Neural cell (in vitro differentiated cells): ENCODE measurements around the gene ANKRD31. TPM values are rescaled to one million over a fixed set of nuclear protein-coding genes. Genes with fewer than 3 reads are reported as not detected.

Experiments used
- H2AFZ ChIP-seq: fragments of 200-600, 300-800 bp; sonication (generic), shearing (Covaris generic); 2 replicates; pipeline ENCODE4 v1.6.0; 2014; ENCODE audit warnings: low read depth, mild to moderate bottlenecking, antibody characterized with exemption, low read length, moderate library complexity
- H3F3A ChIP-seq: fragments of 200-600 bp; shearing (Covaris generic); 2 replicates; pipeline ENCODE4 v1.6.1; 2016; ENCODE audit warnings: mild to moderate bottlenecking, moderate library complexity, mixed read lengths, antibody characterized with exemption, low read length; ENCODE audit not compliant: insufficient read depth, poor library complexity, severe bottlenecking
- H3K27ac ChIP-seq: fragments of 200-600, 300-800 bp; sonication (generic), shearing (Covaris generic); 2 replicates; pipeline ENCODE4 v1.5.1; 2014; ENCODE audit warnings: mild to moderate bottlenecking, low read length, moderate library complexity
- H3K27me3 ChIP-seq: fragments of 300-800, 200-600 bp; sonication (generic), shearing (Covaris generic); 2 replicates; pipeline ENCODE4 v1.6.0; 2014; ENCODE audit warnings: mild to moderate bottlenecking, low read depth, low read length, moderate library complexity; ENCODE audit not compliant: insufficient read depth
- H3K36me3 ChIP-seq: fragments of 300-800, 200-600 bp; sonication (generic), shearing (Covaris generic); 2 replicates; pipeline ENCODE4 v1.5.1; 2014; ENCODE audit warnings: mild to moderate bottlenecking, antibody characterized with exemption, low read length, moderate library complexity; ENCODE audit not compliant: insufficient read depth
- H3K4me2 ChIP-seq: fragments of 300-800, 200-600 bp; sonication (generic), shearing (Covaris generic); 2 replicates; pipeline ENCODE4 v1.6.0; 2014; ENCODE audit warnings: mild to moderate bottlenecking, low read length
- H3K4me3 ChIP-seq: fragments of 300-800, 200-600 bp; sonication (generic), shearing (Covaris generic); 2 replicates; pipeline ENCODE4 v1.5.1; 2014; ENCODE audit warnings: mild to moderate bottlenecking, low read length, moderate library complexity
- H3K79me2 ChIP-seq: fragments of 200-600 bp; shearing (Covaris generic); replicated peaks from 2 replicates; pipeline ENCODE4 v1.6.0; 2014; ENCODE audit warnings: mild to moderate bottlenecking, low read length, moderate library complexity; ENCODE audit not compliant: insufficient read depth
- H3K9ac ChIP-seq: fragments of 300-800, 200-600 bp; sonication (generic), shearing (Covaris generic); 2 replicates; pipeline ENCODE4 v1.6.1; 2016; ENCODE audit warnings: mild to moderate bottlenecking, low read length, mixed read lengths
- H3K9me2 ChIP-seq: fragments of 200-600 bp; shearing (Covaris generic); 2 replicates; pipeline ENCODE4 v1.6.1; 2016; ENCODE audit warnings: mild to moderate bottlenecking, low read length, mixed read lengths; ENCODE audit not compliant: insufficient read depth
- H3K9me3 ChIP-seq: fragments of 200-600, 300-800 bp; sonication (generic), shearing (Covaris generic); 2 replicates; pipeline ENCODE4 v1.6.1; 2016; ENCODE audit warnings: mild to moderate bottlenecking, mixed run types, low read length, moderate library complexity, mixed read lengths
- H4K20me1 ChIP-seq: fragments of 200-600 bp; shearing (Covaris generic); 2 replicates; pipeline ENCODE4 v1.6.1; 2016; ENCODE audit warnings: mild to moderate bottlenecking, mixed run types; ENCODE audit not compliant: insufficient read depth
- CTCF ChIP-seq: fragments of 450-650 bp; IDR thresholded peaks from 2 replicates; pipeline ENCODE4 v1.5.1; 2014; ENCODE audit warnings: antibody characterized with exemption, mild to moderate bottlenecking, moderate library complexity; ENCODE audit not compliant: poor library complexity, severe bottlenecking
- EZH2 ChIP-seq: fragments of 200-600, 300-800 bp; shearing (Covaris generic), sonication (generic); IDR thresholded peaks from 2 replicates; pipeline ENCODE4 v1.6.1; 2014; ENCODE audit warnings: antibody characterized with exemption, low read length, borderline replicate concordance, mild to moderate bottlenecking; ENCODE audit not compliant: insufficient read depth, poor library complexity, severe bottlenecking
- POLR2AphosphoS5 ChIP-seq: IDR thresholded peaks from 2 replicates; pipeline ENCODE4 v1.6.1; 2012
- SMC3 ChIP-seq: fragments of 450-650 bp; conservative IDR thresholded peaks from 2 replicates; pipeline ENCODE4 v1.6.1; 2014; ENCODE audit warnings: antibody characterized with exemption, mild to moderate bottlenecking, moderate library complexity; ENCODE audit not compliant: poor library complexity
- polyA plus RNA-seq: library from polyadenylated mRNA; depleted of rRNA; stranded (reverse); fragments of >200 nt; gene quantifications from 2 replicates; pipeline ENCODE4 v1.2.3, GENCODE V29; 2014
- small RNA-seq, 3 experiments: library from RNA; depleted of rRNA; stranded (forward); fragments of <200 nt; gene quantifications; one replicate each; pipeline ENCODE3, GENCODE V24; 2012
- TF ChIP-seq, protein P1 (sequence below): IDR thresholded peaks from 2 replicates; pipeline ENCODE4 v1.6.1; 2012; ENCODE audit warnings: borderline replicate concordance

Gene ANKRD31
- polyA plus RNA-seq, 1 donor from 2014 or later = 0.62 TPM

- no peaks in the 10 kb centered on the region for H3F3A ChIP-seq
Measured at GRCh38 chr5:75020016-75020656, 216.5 kb downstream of the ANKRD31 start.

GRCh38 chr5:75018805-75019587, 217.7 kb downstream of the ANKRD31 start:
- H3K9ac ChIP-seq = no peak overlapping the region
- H3K36me3 ChIP-seq = no peaks in the 10 kb centered on the region
- no peak for TF ChIP-seq POLR2AphosphoS5
- H3K27me3 ChIP-seq = no peaks in the 10 kb centered on the region
- H3K9me2 ChIP-seq = no peaks in the 10 kb centered on the region
- no peak overlapping the region for H3K27ac ChIP-seq
- no peaks in the 10 kb centered on the region for H3F3A ChIP-seq
- no peak overlapping the region for H2AFZ ChIP-seq
- H4K20me1 ChIP-seq = no peaks in the 10 kb centered on the region
- no peak overlapping the region for H3K4me3 ChIP-seq
- no peaks in the 10 kb centered on the region for H3K79me2 ChIP-seq
- H3K4me2 ChIP-seq = no peak overlapping the region
- H3K9me3 ChIP-seq = no peaks in the 10 kb centered on the region

More at GRCh38 chr5:75020016-75020656, 216.5 kb downstream of the ANKRD31 start:
- H3K9ac ChIP-seq = no peak overlapping the region
- no peak overlapping the region for H3K4me2 ChIP-seq
- H3K9me2 ChIP-seq = no peaks in the 10 kb centered on the region
- no peak overlapping the region for H3K4me3 ChIP-seq
- TF ChIP-seq CTCF (no peak), EZH2 (no peak), POLR2AphosphoS5 (no peak), SMC3 (no peak)
- TF ChIP-seq, protein P1, sequence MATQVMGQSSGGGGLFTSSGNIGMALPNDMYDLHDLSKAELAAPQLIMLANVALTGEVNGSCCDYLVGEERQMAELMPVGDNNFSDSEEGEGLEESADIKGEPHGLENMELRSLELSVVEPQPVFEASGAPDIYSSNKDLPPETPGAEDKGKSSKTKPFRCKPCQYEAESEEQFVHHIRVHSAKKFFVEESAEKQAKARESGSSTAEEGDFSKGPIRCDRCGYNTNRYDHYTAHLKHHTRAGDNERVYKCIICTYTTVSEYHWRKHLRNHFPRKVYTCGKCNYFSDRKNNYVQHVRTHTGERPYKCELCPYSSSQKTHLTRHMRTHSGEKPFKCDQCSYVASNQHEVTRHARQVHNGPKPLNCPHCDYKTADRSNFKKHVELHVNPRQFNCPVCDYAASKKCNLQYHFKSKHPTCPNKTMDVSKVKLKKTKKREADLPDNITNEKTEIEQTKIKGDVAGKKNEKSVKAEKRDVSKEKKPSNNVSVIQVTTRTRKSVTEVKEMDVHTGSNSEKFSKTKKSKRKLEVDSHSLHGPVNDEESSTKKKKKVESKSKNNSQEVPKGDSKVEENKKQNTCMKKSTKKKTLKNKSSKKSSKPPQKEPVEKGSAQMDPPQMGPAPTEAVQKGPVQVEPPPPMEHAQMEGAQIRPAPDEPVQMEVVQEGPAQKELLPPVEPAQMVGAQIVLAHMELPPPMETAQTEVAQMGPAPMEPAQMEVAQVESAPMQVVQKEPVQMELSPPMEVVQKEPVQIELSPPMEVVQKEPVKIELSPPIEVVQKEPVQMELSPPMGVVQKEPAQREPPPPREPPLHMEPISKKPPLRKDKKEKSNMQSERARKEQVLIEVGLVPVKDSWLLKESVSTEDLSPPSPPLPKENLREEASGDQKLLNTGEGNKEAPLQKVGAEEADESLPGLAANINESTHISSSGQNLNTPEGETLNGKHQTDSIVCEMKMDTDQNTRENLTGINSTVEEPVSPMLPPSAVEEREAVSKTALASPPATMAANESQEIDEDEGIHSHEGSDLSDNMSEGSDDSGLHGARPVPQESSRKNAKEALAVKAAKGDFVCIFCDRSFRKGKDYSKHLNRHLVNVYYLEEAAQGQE = no peak
- H3K79me2 ChIP-seq = no peaks in the 10 kb centered on the region
- no peak overlapping the region for H3K27ac ChIP-seq
- H4K20me1 ChIP-seq = no peaks in the 10 kb centered on the region
- H2AFZ ChIP-seq = no peak overlapping the region
- H3K9me3 ChIP-seq = no peaks in the 10 kb centered on the region
- no peaks in the 10 kb centered on the region for H3K36me3 ChIP-seq
- H3K27me3 ChIP-seq = no peaks in the 10 kb centered on the region

Small RNA genes within 50 kb of the gene (small RNA-seq; reads per million reads assigned to genes)
- 0 reads per million in 3 experiments for gene SUMO2P5

Other genes starting within 250 kb of the ANKRD31 start
- gene GCNT4, start 184.3 kb downstream of the ANKRD31 start, polyA plus RNA-seq = not detected in 2 replicates
- 293 and 309 TPM in 2 replicates for gene HMGCR, start 100.3 kb upstream of the ANKRD31 start, polyA plus RNA-seq